Cerebellar nuclear complex (tissue), 1 donor: ENCODE measurements around the gene FOSL1.

ENCODE experiments used
- DNase-seq, 2 experiments: peaks; one replicate each; lab custom pipeline; 2025; lab: John Stamatoyannopoulos, UW

Gene FOSL1

GRCh38 chr11:65863889-65864705 is 36.1 kb downstream of the FOSL1 start:
- no peak for DNase-seq

DNA sequence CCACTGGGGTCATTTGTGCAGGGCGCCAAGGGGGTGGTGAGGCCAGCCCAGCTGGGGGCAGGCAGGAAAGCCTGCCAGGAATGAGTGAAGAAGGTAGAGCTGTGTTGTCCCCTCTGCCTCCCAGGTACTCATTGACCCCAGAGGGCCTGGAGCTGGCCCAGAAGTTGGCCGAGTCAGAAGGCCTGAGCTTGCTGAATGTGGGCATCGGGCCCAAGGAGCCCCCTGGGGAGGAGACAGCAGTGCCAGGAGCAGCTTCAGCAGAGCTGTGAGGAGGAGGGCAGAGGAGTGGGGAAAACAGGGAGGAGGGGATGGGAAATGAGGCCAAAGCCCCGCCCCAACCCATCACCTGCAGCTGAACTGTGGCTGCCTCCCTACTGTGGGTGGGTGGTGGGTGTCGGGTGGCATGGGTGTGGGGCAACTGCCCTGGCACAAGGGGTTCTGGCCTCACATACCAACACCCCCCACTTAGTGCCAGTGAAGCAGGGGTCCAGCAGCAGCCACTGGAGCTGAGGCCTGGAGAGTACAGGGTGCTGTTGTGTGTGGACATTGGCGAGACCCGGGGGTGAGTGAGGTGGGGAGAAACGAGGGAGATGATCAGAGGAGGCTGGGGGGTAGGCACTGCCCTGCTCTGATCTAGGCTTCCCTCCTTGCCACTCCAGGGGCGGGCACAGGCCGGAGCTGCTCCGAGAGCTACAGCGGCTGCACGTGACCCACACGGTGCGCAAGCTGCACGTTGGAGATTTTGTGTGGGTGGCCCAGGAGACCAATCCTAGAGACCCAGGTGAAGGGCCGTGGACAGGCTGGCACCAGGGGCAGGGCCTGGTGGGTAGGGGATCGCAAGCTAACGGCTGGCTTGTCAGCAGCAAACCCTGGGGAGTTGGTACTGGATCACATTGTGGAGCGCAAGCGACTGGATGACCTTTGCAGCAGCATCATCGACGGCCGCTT is 37.0 kb downstream of the FOSL1 start:
- DNase-seq, result no peak

DNA sequence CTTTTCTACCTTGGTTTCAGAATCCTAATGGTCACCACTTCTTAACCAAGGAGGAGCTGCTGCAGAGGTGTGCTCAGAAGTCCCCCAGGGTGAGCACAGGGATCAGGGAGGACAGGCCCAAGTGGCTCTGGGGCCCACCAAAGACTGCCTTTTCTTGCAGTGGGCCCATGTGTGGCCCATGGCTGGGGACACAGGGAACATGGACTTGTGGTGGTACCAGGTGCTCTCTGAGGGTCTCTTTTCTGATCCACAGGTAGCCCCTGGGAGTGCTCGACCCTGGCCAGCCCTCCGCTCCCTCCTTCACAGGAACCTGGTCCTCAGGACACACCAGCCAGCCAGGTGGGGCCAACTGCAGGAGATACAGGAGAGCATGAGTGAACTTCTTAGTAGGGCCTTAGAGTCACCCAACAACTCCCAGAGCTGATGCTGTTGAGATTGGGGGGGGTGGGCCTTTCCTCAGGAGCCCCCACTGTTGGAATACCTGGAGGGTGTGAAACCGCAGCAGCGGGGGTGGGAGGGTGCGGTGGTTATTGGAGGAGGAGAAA is 37.9 kb downstream of the FOSL1 start:
- no peak for DNase-seq

GRCh38 chr11:65861533-65862183 is 38.5 kb downstream of the FOSL1 start:
- no peak for DNase-seq

DNA sequence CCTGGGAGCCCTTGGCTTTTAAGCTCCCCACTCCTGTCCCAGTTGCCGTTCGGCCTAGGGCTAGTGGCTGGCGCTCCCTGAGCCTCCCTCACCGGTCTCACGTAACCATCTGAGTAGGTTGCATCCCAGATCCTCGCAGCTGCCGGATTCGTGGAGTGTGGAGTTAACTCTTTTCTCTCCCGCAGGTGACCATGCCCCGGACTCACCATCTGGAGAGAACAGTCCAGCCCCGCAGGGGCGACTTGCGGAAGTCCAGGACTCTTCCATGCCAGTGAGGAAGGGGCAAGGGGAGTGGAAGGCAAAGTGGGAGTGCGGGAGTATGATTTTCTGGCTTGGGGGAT is 39.1 kb downstream of the FOSL1 start:
- DNase-seq, result no peak

DNA sequence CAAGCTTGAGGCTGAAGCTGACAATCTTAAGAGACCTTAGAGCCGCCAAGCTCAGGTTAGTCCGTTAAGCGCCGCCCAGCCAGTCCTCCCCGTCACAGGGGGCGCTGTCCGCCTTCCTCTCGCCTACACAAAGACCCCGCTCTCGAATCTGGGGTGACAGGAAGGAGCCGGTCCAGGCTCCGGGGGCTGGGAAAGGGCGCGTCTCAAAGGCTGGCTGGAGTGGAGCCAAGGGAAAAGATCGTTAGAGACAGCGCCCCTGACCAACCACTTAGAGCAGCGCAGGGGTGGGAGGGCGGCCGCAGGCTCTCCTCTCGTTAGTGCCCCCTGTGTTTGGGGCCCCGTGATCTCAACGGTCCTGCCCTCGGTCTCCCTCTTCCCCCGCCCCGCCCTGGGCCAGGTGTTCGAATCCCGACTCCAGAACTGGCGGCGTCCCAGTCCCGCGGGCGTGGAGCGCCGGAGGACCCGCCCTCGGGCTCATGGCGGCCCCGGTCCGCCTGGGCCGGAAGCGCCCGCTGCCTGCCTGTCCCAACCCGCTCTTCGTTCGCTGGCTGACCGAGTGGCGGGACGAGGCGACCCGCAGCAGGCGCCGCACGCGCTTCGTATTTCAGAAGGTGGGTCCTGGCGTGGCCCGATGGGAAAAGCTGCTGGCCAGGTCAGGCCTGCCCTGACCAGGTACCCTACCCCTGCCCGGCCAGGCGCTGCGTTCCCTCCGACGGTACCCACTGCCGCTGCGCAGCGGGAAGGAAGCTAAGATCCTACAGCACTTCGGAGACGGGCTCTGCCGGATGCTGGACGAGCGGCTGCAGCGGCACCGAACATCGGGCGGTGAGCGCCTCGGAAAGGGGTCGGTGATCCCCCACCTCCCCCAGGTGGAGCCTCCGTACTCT is 39.7 kb downstream of the FOSL1 start, which contains the start of gene MUS81:
Gene MUS81, plus strand, starts transcription at position 156 of the 887 bp plus-strand sequence. Its CDS starts 321 bp downstream, at position 477.
- DNase-seq, result peak; percentile 64 to 82

DNA sequence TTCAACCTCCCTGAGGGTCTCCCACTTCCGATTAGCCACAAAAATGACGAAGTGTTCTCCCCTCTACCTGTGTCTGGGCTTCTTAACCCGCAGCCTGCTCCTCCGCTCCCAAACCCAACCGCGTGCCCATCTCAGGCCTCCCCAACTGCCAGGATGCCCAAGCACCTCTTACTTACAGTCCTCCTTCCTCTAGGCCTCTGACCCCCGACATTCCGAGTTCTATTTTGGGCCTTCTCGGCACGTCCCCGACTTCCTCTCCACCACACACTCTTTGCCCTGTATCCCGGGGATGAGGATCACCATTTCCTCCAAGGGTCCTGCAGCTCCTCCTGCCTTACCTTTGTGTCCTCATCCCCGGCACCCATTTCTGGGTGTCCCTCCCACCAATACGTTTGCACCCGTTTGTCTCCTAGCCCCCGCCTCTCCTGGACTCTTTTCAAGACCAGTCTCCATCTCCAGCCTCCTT is 40.3 kb downstream of the FOSL1 start:
- DNase-seq, result no peak

DNA sequence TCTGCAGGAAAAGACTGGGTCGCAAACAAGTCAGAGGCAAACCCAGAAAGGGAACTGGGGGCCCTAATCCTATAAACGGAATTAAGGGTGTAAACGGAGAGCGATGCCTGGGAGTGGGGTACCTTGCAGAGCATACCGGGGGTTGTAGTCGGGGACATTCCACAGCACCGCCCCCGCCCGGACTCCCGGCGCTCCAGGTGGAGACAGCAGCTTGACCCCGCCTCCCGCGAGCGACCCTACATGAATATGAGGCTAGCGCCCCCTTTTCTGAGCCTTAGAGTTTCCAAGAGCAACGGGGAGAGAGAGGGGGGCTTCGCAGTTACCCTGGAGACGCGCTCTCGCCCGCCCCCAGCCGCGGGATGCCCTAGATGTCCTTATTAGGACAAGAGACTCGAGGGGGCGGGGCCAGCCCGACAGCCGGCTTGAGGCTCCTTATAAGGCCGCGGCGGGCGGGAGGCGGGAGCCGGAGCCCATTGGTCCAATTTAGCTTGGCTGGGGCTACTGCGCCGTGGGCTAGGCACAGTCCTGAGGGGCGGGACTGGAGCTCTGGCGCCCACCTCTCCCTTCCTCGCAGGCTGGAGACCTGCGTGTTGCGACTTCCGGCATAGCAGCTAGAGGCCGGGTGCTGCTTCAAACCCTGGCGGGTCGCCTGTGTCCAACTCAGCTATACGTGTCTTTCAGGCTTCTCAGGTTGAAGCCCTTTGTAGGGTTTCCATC is 40.9 kb downstream of the FOSL1 start:
- DNase-seq, result peak; percentile 86 to 88

DNA sequence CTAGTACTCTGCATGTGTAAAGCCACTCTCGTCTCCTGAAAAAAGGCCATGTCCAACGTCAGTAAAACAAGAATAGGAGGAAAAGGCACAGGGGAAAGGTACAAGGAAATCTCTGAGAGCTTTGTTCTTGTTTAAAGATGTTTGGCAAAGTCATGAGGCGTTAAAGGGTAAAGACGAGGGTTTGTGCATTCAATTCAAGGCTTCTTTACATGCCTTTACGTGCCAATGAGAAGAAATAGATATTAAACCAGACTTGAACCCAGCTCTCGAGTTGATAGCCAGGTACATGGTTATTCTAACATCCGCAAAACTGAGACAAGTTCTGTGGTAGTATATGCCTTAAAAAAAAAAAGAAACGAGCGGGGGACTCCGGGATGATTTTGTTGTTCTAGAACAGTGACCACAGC is 41.5 kb downstream of the FOSL1 start:
- DNase-seq, result no peak

DNA sequence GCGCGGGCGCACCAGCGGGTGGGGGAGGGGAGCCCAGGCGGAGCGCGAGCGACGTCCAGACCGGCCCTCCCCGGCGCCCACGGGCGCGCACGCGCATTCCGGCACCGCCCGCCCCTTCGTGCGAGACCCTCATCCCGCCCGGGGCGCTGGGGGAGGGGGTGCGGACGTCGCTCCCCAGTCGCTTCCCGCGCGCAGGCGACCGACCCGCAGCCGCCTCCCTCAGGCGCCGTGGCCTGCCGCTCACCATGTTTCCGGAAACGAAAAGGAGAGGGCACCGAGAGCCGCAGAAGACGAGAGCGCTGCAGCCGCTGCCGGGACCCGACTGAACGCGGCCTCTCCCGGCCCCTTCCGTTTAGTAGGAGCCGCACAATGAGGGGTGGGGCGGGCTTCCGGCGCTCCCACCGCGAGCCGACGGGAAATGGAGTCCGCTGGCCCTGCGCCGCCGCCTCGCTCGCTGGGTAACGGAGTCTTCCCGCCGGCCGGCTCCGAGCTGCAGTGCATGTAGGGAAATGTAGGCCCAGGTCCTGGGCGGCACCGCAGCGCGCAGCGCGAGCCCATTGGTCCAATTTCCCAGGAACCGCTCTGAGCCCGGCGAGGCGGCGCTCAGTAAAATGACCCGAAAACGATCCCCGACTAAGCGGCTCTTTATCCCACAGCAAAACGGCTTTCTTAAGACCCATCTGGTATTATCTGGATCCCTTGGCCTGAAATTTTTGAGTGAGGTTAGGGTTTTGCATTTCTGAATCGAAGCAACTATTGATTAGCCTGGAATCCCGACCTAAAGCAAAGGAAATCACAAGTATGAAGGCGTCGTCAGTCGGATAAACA is 42.1 kb downstream of the FOSL1 start, which contains the start of gene CFL1:
Gene CFL1, minus strand, starts transcription at position 328 of the 828 bp plus-strand sequence. Its CDS starts 81 bp downstream, at position 247.
- DNase-seq, result peak; percentile 76 to 91

DNA sequence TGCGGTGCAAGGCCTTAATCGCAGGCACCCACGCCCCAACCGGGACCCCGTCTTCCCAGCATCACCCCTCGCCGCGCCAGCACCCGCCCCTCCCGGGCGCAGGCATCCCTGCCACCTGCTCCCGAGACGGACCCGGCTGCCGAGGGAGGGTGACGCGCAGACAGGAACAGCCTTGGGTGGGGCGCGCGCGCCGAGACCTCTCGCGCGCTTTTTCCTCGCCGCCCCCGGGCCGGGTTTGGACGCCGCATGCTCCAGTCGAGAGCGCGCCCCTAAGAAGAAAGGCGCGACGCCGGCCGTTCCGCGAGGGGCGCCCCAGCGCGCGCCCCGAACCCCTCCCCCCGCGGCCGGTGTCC is 42.7 kb downstream of the FOSL1 start:
- no peak for DNase-seq

DNA sequence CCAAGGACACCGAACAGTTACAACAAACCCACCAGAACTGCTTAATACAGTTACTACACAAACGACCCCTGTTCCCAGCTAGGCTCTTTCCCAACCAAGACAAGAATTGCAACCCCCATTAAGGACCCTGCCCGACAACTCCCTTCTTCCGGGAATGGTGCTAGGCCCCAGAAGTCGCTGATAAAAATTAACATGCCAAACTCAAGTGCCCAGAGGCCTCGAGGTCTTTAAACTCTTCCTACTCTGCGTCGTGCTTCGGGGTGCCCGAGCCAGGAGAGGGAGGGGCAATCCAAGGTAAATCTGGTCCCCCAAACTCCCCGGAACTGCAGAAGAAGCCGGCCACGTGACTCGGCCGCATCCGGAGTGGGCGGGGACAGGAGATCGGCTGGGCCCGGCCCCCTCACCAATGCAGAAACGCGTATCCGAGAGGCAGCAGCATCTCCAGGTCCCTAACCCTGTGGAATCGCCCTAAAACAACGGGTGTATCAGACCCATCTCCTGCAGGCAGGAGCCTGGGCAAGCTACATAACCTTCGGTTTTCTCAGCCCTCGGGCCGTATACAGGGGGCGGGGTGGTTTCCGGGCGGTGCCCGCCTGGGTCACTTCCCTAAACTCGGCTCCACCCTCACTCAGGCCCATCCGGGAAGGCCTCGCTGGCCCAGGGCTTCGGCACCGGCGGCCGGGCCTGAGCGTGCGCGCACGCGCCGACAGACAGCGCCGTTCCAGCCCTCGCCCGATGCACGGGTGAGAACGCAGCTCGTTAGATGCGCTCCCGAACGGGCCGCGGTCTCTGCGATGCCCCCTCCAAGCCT is 43.3 kb downstream of the FOSL1 start:
- no peak for DNase-seq

- no peak for DNase-seq
Observed at GRCh38 chr11:65855927-65856363, 44.2 kb downstream of the FOSL1 start.

- no peak for DNase-seq
Observed at GRCh38 chr11:65854852-65855837, 45.0 kb downstream of the FOSL1 start.

- DNase-seq, result no peak
Observed at GRCh38 chr11:65854161-65854592, 46.0 kb downstream of the FOSL1 start.

DNA sequence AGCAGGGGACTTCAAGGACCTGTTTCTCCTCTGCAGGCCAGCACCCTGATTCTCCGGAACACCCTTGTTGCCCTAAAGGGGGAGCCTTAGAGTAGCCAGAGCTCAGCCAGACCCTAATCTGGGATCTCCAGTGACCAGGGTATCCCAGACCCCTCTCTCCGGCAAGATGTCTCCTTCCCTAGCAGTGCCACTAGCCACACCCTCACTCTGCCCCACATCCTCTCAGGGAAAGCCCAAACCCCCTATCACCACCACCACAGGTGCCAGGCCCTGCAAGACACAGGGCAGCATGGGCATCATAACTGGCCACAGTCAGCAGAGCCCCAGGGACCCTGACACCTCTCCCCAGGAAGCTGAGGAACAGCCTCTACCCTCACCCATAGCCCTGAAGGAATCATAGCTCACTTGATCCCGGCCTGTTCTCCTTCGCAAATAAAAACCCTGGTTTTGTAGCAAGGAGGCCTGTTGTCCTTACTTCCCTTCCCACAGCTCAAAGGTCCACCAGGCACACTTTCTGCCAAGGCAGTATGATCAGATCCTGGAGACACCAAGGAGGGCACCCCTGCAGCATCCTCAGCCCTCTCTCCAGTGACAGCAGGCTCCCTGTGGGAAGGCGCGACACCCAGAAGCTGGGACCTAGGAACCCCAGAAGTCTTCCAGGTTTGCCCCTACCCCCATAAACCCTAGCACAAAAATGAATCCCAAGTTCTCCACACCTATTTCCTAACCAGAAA is 46.8 kb downstream of the FOSL1 start:
- no peak for DNase-seq
